ENCODE data around the gene CCDC27.

The CCDC27 gene

GRCh38 chr1:3789421-3790300 lies 37.4 kb downstream of the CCDC27 start:
- no peak for DNase-seq
- Histone ChIP-seq H3K36me3 (peaks cover 49% of the 10 kb centered on the region), H3K9me3 (ENCODE audit: severe bottlenecking) (no peaks in the 10 kb centered on the region), H3K27ac (no peak overlapping the region), H3K4me3 (ENCODE audit: low read depth, low read length) (no peak overlapping the region), H3K27me3 (ENCODE audit: insufficient read depth, low read depth, severe bottlenecking) (no peaks in the 10 kb centered on the region)
- TF ChIP-seq, protein P1, sequence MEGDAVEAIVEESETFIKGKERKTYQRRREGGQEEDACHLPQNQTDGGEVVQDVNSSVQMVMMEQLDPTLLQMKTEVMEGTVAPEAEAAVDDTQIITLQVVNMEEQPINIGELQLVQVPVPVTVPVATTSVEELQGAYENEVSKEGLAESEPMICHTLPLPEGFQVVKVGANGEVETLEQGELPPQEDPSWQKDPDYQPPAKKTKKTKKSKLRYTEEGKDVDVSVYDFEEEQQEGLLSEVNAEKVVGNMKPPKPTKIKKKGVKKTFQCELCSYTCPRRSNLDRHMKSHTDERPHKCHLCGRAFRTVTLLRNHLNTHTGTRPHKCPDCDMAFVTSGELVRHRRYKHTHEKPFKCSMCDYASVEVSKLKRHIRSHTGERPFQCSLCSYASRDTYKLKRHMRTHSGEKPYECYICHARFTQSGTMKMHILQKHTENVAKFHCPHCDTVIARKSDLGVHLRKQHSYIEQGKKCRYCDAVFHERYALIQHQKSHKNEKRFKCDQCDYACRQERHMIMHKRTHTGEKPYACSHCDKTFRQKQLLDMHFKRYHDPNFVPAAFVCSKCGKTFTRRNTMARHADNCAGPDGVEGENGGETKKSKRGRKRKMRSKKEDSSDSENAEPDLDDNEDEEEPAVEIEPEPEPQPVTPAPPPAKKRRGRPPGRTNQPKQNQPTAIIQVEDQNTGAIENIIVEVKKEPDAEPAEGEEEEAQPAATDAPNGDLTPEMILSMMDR (IDR thresholded peaks at IDR 0.05; ENCODE audit: low read depth, low read length), result no peak

DNA sequence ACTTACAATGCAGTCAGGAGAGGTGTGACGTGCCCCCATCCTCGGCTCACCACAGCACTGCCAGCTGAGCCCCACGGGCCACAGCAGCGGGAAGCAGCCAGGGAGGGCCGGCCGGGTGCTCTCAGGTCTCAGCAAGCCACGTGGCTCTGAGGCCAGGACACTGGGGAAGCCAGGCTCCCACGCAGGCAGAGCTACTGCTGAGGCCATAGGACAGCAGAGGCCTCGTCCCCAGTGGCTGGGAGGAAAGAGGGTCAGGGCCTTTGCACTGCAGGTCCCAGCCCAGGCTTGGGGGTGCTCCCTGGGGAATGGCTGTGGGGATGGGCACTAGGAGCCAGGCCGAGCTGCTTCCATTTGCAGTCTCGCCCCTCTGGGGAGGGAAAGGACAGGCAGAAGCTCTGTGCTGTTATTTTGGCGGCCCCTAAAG lies 38.3 kb downstream of the CCDC27 start:
- H3K27me3 ChIP-seq (ENCODE audit: insufficient read depth, low read depth, severe bottlenecking), result no peaks in the 10 kb centered on the region
- no peak for DNase-seq
- H3K4me3 ChIP-seq (ENCODE audit: low read depth, low read length), result no peak overlapping the region
- TF ChIP-seq, protein P1 (IDR thresholded peaks at IDR 0.05; ENCODE audit: low read depth, low read length), result no peak
- no peaks in the 10 kb centered on the region for H3K9me3 ChIP-seq (ENCODE audit: severe bottlenecking)
- H3K27ac ChIP-seq, result no peak overlapping the region
- peaks cover 41% of the 10 kb centered on the region for H3K36me3 ChIP-seq

- Histone ChIP-seq H3K27ac (no peak overlapping the region), H3K36me3 (peaks cover 37% of the 10 kb centered on the region), H3K27me3 (ENCODE audit: insufficient read depth, low read depth, severe bottlenecking) (no peaks in the 10 kb centered on the region), H3K4me3 (ENCODE audit: low read depth, low read length) (no peak overlapping the region), H3K9me3 (ENCODE audit: severe bottlenecking) (no peaks in the 10 kb centered on the region)
- no peak for DNase-seq
- TF ChIP-seq, protein P1 (IDR thresholded peaks at IDR 0.05; ENCODE audit: low read depth, low read length), result no peak
Observed at GRCh38 chr1:3790952-3791351, 38.7 kb downstream of the CCDC27 start.

- DNase-seq, result no peak
- H3K9me3 ChIP-seq (ENCODE audit: severe bottlenecking), result no peaks in the 10 kb centered on the region
- peak overlapping the region; percentile 78 for H3K27ac ChIP-seq
- H3K4me3 ChIP-seq (ENCODE audit: low read depth, low read length), result peak overlapping the region; percentile 84
- TF ChIP-seq, protein P1 (IDR thresholded peaks at IDR 0.05; ENCODE audit: low read depth, low read length), result no peak
- peaks cover 19% of the 10 kb centered on the region for H3K36me3 ChIP-seq
- H3K27me3 ChIP-seq (ENCODE audit: insufficient read depth, low read depth, severe bottlenecking), result no peaks in the 10 kb centered on the region
Observed at GRCh38 chr1:3795453-3796214, 43.4 kb downstream of the CCDC27 start.

DNA sequence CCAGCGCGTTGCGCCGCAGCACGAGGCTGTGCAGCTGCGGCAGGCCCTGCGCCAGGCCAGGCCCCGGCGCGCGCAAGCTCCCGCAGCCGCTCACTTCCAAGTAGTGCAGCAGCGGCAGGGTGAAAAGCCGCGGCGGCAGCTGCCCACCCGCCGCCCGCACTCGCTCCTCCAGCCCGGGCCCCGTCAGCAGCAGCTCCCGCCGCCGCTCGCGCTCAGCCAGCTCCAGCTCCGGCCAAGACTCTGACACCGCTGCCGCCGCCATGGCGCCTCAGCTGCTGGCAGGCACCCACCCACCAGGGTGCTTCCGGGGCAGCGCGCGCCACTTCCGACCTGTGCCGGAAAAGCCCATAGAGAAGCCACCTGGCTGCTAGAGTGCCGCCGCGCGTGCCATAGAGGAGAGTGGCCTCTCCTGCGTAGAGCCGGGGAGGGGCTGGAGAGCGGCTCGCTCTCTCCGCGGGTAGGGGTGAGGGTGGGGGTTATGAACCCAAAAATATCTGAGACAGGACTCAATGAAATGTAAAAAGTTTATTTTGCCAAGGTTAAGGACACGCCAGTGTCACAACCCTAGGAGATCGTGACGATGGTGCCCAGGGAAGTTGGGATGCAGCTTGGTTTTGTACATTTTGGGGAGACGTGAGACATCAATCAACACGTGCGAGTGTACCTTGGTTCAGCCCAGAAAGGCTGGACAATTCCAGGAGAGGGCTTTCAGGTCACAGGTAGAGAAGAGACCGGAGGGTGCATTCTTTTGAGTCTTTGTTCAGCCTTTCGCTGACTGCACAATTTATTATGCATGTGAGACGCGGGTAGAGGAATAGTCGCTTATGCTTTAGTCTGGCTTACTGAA lies 44.2 kb downstream of the CCDC27 start, which contains the start of gene LRRC47:
LRRC47 (minus strand) TSS at position 284 of the 847 bp plus-strand sequence; CDS start at position 262, 22 bp downstream.
- peaks cover 18% of the 10 kb centered on the region for H3K36me3 ChIP-seq
- DNase-seq, result peak; percentile 94
- H3K9me3 ChIP-seq (ENCODE audit: severe bottlenecking), result no peaks in the 10 kb centered on the region
- TF ChIP-seq, protein P1 (IDR thresholded peaks at IDR 0.05; ENCODE audit: low read depth, low read length), result no peak
- H3K27ac ChIP-seq, result peak within 1 kb of the TSS; percentile 78
- H3K4me3 ChIP-seq (ENCODE audit: low read depth, low read length), result peak within 1 kb of the TSS; percentile 84
- H3K27me3 ChIP-seq (ENCODE audit: insufficient read depth, low read depth, severe bottlenecking), result no peaks in the 10 kb centered on the region
